Measurements from ENCODE around the gene ANKLE2.
"Not testable (repeated sequence)": the region's sequence is repeated elsewhere in the genome, so short reads cannot be mapped to it uniquely, and the experiment has no call there.

ANKLE2 gene

GRCh38 chr12:132761032-132761920, at the start of gene ANKLE2:
ANKLE2 (minus strand) TSS chr12:132761832; CDS start chr12:132761798, 34 bp downstream.
- DNase-seq = peak; percentile 60

GRCh38 chr12:132809391-132809790, 47.8 kb upstream of the ANKLE2 start:
- not testable (repeated sequence) for DNase-seq

DNA sequence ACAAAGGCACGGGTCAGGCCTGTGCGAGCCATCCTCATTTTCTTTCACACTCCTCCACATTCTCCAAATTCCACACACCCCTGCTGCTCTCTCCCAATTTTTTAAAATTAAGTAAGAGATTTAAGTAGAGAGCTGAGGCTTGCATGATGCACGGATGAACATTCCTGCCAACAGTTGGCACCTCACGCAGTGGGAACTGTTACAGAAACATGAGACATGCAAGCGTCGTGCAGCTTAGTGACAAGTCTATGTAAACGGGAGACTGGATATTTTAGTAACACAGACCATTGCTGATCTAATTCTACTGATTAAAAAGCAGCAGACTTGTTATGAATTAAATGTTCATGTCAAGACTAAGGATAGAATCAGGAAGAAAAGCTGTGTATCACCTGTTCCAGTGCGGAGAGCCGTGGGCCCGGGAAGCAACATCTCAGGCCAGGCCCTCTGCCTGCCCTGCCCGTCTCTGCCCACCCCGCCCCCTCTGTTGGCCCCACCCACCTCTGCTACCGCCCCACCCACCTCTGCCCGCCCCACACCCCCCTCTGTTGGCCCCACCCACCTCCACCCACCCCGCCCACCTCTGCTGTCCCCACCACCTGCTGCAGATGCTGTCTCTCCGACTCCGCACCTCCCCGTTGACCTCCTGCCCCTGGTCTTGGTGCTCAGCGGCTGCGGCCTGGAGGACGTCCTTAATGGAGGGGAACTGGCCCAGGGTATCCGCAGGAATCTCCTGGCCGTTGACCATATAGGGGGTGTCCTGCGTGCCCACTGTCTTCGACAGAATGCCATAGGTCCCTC, 45.9 kb upstream of the ANKLE2 start:
- no peak for DNase-seq

DNA sequence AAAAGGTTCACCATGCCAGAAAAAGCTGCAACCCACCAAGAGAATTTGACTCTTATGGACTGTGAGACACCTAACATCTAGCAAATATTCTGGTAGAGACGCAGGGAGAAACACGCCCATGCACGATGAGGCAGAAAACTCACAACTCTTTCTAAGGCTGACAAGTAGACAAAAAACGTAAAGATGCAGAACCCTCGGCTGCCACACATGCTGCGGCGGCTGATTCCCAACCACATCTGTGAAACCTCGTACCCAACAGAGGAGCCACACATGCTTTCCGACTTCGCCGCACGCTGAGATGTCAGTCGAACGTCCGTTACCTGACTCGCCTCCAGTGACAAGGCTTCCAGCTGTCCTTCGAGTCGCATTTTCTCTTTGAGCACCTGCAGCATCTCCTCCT, 45.2 kb upstream of the ANKLE2 start:
- DNase-seq = no peak

DNA sequence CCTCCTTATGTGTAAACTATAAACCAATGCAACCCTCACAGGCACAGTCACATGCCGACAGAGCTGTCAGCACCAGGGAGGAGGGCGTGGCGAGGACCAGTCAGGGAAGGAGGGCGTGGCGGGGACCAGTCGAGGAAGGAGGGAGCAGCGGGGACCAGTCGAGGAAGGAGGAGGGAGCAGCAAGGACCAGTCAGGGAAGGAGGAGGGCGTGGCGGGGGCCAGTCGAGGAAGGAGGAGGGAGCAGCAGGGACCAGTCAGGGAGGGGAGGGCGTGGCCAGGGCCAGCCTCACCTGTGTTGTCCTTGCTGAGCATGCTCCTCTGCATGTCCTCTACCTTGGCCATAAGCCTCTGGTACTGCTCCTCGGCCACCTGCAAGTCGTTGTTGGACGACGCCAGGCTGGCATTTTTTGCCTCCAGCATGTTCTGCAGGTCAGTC, 42.8 kb upstream of the ANKLE2 start:
- DNase-seq = no peak

- DNase-seq = no peak
Observed at GRCh38 chr12:132803888-132804287, 42.3 kb upstream of the ANKLE2 start.

GRCh38 chr12:132803125-132803524, 41.5 kb upstream of the ANKLE2 start:
- DNase-seq = no peak

- no peak for DNase-seq
Observed at GRCh38 chr12:132801741-132802140, 40.1 kb upstream of the ANKLE2 start.

DNA sequence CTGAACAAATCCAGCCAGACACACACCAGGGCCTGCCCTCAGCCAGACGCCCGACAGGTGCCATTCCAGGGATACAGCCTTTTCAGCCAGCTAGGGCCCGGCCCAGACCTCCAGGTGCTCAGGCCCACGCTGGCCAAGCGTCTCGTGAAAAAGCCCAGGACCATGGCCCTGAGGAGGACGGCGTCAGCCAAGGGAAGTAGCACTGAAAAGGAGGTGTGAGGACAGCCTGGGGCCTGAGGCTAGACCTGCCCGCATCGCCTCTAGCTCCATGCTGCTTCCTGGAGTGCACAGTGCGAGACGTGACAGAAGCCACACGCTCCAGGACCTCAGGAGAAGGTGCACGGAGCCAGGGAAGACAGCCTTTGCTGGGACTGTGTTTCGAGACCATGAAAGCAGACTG, 37.2 kb upstream of the ANKLE2 start:
- DNase-seq = no peak

DNA sequence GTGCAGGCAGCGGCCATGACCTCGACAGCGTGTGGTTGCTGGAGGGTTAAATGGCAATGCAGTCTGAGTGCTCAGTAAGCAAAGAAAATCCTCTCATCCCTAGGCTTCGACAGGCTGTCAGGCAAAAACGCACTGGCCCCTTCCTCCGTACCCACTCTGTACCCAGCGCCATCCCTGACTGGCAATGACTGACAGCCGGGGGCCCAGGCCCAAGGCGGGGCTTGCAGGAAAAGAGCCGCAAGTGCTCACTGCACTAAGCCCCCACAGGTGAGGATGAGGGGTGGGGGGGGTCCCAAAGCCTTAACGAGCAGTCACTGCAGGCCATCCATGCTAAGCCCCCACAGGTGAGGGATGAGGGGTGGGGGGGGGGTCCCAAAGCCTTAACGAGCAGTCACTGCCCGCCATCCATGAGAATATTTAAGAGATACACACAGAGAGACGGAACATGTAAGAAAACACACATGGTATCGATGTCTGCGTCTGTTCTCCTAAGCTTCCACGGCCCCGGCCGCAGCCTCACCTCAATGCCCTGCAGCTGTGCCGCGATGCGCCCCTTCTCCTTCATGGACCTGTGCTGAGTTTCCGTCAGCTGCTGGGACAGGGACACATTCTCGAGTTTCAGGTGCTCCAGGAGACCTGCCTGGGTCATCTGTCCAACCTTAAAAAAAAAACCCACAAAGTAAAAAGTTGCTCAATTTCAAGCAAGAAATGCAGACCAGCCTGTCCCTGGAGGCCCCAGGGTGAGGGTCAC, 36.4 kb upstream of the ANKLE2 start:
- DNase-seq = no peak

DNA sequence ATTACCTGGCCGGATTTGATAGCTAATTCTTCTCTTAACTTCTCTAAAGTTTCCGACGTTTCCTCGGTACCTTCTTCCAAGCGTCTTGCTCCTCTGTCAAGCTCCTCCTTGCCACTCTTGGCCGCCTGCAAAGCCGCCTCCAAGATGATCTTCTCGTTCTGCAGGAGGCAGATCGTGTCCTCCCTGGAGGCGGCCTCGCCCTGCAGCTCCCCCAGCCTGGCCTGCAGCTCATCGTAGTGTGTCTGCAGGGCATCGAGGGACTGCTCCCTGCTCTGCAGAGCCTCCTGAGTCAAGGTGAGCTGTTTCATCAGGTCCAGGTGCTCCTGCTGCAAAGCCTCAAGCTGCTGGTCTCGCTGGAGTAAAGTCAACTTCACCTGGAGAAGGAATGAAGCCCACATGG, 34.2 kb upstream of the ANKLE2 start:
- no peak for DNase-seq

- not testable (repeated sequence) for DNase-seq
Observed at GRCh38 chr12:132791940-132792339, 30.3 kb upstream of the ANKLE2 start.

DNA sequence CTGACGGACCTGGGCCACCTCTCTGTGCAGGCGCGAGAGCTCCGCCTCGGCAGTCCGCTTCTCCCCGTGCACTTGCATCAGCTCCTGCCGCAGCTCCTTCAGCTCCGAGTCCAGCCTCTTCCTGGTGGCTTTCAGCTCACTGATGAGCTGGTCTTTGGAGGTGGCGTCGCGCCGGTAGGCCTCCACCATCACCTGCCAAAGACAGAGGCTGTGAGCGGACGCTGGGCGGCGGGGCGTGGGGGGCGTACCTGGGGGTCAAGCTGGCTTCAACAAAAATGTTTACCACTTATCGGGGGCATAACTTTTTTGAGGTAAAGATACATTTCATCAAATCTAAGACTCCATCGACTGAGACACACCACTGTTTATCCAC, 27.5 kb upstream of the ANKLE2 start:
- DNase-seq = no peak

DNA sequence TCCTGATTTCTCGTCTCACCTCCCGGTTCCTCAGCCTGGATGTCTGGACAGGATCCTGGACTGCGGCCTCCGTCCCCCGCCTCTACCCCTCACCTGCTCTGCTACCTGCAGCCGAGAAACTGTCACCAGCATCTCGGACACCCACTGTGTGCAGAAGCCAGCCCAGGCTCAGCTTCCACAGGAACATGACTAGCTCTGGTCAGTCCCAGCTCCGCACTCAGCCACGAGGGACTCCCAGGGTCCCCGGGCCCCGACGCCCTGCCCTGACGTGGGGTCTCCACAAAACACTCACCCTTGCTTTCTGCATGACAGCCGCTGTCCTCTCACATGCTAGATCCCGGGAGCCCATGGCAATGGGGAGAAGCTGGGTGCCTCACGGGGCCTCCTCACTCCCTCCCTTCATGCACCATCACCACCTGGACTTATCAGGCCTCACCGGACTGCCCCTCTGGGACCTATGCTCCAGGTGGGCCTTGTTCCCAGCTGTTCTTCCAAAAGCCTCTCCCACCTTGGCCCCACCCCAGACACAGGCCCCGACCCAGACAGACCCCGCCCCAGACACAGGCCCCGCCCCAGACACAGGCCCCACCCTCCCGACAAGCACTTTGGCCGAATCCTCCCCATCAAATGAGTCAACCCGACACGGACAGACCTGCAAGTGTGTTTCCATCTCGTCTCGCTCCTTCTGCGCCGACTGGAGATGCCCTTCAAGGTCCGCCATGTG, 26.9 kb upstream of the ANKLE2 start:
- DNase-seq = no peak

GRCh38 chr12:132787877-132788276, 26.2 kb upstream of the ANKLE2 start:
- no peak for DNase-seq

- no peak for DNase-seq
Observed at GRCh38 chr12:132786192-132786591, 24.6 kb upstream of the ANKLE2 start.

DNA sequence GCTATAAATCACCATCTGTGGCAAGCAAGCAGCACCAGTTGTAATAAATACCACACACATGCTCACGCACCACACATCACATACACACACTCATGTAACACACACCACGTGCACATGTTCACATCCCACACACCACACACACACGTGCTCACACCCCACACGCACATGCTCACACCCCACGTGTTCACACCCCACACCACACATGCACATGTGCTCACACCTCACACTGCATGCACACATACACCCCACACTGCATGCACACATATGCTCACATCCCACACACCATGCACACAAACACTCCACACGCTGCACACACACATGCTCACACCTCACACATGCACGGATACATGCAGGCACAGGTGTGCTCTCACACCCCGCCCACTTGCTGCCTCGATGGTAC, 22.9 kb upstream of the ANKLE2 start:
- no peak for DNase-seq

- DNase-seq = no peak
Observed at GRCh38 chr12:132783917-132784531, 22.4 kb upstream of the ANKLE2 start.

DNA sequence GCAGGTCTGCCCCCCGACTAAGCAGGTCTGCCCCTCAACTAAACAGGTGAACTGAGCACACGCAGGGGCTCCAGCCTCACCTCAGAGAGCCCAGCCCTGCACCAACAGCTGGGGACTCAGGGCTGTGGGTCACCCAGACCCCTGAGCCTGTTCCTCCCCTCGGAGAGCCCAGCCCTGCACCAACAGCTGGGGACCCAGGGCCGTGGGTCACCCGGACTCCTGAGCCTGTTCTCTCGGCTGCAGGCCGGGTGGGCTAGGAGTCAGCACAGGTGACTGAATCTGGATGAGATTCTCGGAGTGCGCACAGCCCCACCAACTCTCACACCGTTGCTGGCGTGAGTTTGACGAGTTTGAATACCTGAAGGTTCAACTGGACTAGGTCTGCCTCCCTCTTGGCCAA, 20.3 kb upstream of the ANKLE2 start:
- DNase-seq = no peak

- no peak for DNase-seq
Observed at GRCh38 chr12:132779781-132780353, 18.2 kb upstream of the ANKLE2 start.

- no peak for DNase-seq
Observed at GRCh38 chr12:132777614-132778013, 16.0 kb upstream of the ANKLE2 start.
